Effector memory CD8-positive, alpha-beta T cell (primary cell): Measurements from ENCODE around the gene S1PR4.
"Not testable (repeated sequence)": the region's sequence is repeated elsewhere in the genome, so short reads cannot be mapped to it uniquely, and the experiment has no call there.

Experiments used
- ATAC-seq: fragments of 150-1000 bp; cut with Tn5 transposase; replicated peaks from 2 replicates; pipeline ENCODE4 v1.10.0; 2021; ENCODE audit warnings: mild to moderate bottlenecking, moderate library complexity
- DNase-seq, 3 experiments: peaks; one replicate each; pipeline ENCODE4 v3.0.0; 2021
- H3K27ac Mint-ChIP-seq, 2 donors: one replicate each; pipeline ENCODE4 v1.8.0; 2022; ENCODE audit warnings: mild to moderate bottlenecking in 2 of 2, mixed read lengths in 2 of 2, moderate library complexity in 2 of 2
- H3K27me3 Mint-ChIP-seq, 2 donors: one replicate each; pipeline ENCODE4 v1.8.0; 2022; ENCODE audit warnings: mixed read lengths in 2 of 2
- H3K36me3 Mint-ChIP-seq: one replicate; pipeline ENCODE4 v1.8.0; 2022; ENCODE audit warnings: mild to moderate bottlenecking, moderate library complexity, mixed read lengths; ENCODE audit not compliant: insufficient read depth
- H3K4me1 Mint-ChIP-seq, 2 donors: one replicate each; pipeline ENCODE4 v1.8.0; 2022; ENCODE audit warnings: low read depth in 2 of 2, mixed read lengths in 2 of 2
- H3K4me3 Mint-ChIP-seq, 2 donors: one replicate each; pipeline ENCODE4 v1.8.0; 2022; ENCODE audit warnings: mild to moderate bottlenecking in 2 of 2, mixed read lengths in 2 of 2, moderate library complexity in 2 of 2
- H3K9me3 Mint-ChIP-seq, 2 donors: one replicate each; pipeline ENCODE4 v1.8.0; 2022; ENCODE audit warnings: mixed read lengths in 2 of 2

The S1PR4 gene

GRCh38 chr19:3145909-3146676, 32.5 kb upstream of the S1PR4 start:
- Mint-ChIP-seq H3K27me3 (no peaks in the 10 kb centered on the region), H3K4me3 (no peak overlapping the region), H3K9me3 (no peaks in the 10 kb centered on the region), H3K27ac (peak overlapping the region; percentile 10 to 71), H3K36me3 (no peaks in the 10 kb centered on the region), H3K4me1 (peaks cover 6 to 20% of the 10 kb centered on the region in 2 donors)
- DNase-seq (no peak), ATAC-seq (no peak)

DNA sequence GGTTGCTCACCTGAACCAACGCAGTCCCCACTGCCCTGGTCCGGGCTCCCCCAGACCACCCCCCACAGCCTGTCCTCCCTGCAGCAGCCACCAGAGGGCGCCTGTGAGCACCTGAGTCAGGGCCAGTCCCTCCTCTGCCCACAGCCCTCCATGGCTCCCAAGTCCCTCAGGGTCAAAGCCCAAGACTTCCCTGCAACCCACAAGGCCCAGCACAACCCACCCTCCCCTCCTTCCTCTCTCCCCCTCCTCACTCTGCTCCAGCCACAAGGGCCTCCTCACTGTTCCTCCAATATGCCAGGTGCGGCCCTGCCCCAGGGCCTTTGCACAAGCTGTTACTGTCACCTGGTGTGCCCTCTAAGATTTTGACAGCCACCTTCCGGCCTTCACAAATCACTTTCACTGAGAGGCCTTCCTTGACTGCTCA, 31.9 kb upstream of the S1PR4 start:
- peak; percentile 68 for ATAC-seq
- peak overlapping the region in 1 of 2 donors; percentile 71 for H3K27ac Mint-ChIP-seq
- peak; percentile 68 to 70 (median 70) for DNase-seq
- H3K4me3 Mint-ChIP-seq = no peak overlapping the region
- H3K27me3 Mint-ChIP-seq = no peaks in the 10 kb centered on the region
- H3K4me1 Mint-ChIP-seq = peaks cover 6 to 18% of the 10 kb centered on the region in 2 donors
- H3K9me3 Mint-ChIP-seq = no peaks in the 10 kb centered on the region
- H3K36me3 Mint-ChIP-seq = no peaks in the 10 kb centered on the region

- Mint-ChIP-seq H3K9me3 (no peaks in the 10 kb centered on the region), H3K4me1 (peaks cover 6 to 10% of the 10 kb centered on the region in 2 donors), H3K27ac (peak overlapping the region in 1 of 2 donors; percentile 62), H3K36me3 (no peaks in the 10 kb centered on the region), H3K27me3 (no peaks in the 10 kb centered on the region), H3K4me3 (no peak overlapping the region)
- DNase-seq (no peak), ATAC-seq (no peak)
These were observed 30.1 kb upstream of the S1PR4 start for GRCh38 chr19:3148503-3148902.

DNA sequence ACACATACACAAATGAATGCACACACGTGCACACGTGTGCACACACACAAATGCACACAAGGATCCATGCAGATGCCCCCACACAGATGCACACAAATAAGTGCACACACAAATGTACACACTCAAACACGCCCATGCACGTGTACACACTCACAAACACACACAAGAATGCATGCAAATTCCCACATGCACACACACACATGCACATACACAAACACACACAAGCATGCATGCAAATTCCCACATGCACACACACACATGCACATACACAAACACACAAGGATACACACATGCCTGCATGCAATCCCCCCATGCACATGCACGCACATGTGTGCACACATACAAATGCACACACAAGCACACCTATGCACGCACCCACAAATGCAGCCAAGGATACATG, 29.5 kb upstream of the S1PR4 start:
- DNase-seq (no peak), ATAC-seq (no peak)
- H3K27ac Mint-ChIP-seq = peak overlapping the region in 1 of 2 donors; percentile 45
- H3K36me3 Mint-ChIP-seq = no peaks in the 10 kb centered on the region
- H3K4me3 Mint-ChIP-seq = no peak overlapping the region
- H3K4me1 Mint-ChIP-seq = peaks cover 6 to 10% of the 10 kb centered on the region in 2 donors
- H3K9me3 Mint-ChIP-seq = no peaks in the 10 kb centered on the region
- H3K27me3 Mint-ChIP-seq = no peaks in the 10 kb centered on the region

DNA sequence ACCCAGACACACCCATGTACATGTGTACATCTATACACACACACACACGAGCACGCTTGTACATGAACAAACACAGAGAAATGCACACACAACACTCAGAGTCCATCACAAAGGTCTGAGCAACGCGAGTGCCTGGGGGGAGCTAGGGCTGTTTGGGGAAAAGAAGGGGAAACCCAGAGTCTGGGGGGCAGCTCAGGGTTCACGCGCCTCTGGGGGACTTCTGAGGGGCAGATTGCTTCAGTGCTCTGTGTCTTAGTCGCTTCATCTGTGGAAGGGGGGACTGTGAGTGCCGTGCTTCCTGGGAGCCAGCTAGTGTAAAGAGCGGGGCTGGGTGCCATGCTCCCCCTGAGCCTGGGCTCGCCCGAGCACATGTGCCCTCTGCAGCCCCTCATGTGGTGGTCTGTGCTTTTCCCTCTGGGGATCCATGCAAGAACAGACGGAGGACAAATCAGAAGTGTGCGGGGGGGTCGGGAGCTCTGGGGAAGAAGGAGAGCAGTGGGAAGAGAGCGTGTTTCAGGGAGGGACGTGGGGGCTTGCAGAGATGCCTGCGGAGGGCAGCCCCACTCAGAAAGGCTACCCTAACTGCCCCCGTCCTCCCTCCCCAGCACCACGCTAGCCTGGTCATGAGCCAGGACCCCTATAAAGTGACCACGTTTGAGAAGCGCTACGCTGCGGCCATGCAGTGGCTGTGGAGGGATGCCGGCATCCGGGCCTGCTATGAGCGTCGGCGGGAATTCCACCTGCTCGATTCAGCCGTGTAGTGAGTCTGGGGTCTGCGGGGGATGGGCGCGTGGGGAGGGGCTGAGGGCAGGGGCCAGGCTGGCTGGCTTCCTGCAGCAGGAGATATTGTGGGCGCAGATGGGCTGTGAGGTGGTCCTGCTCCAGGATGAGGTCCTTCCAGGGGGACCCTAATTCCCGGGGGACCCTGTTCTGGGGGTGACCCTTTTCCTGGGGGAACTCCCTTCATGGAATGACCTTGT, 28.8 kb upstream of the S1PR4 start:
- H3K27me3 Mint-ChIP-seq = no peaks in the 10 kb centered on the region
- peaks cover 6 to 10% of the 10 kb centered on the region in 2 donors for H3K4me1 Mint-ChIP-seq
- no peak for DNase-seq
- H3K4me3 Mint-ChIP-seq = no peak overlapping the region
- no peaks in the 10 kb centered on the region for H3K36me3 Mint-ChIP-seq
- no peak for ATAC-seq
- H3K9me3 Mint-ChIP-seq = no peaks in the 10 kb centered on the region
- peak overlapping the region in 1 of 2 donors; percentile 45 for H3K27ac Mint-ChIP-seq

GRCh38 chr19:3150739-3151329, 27.7 kb upstream of the S1PR4 start:
- ATAC-seq (no peak), DNase-seq (no peak)
- Mint-ChIP-seq H3K27me3 (no peaks in the 10 kb centered on the region), H3K27ac (no peak overlapping the region), H3K4me1 (peaks cover 6 to 13% of the 10 kb centered on the region in 2 donors), H3K36me3 (peaks cover 3% of the 10 kb centered on the region), H3K4me3 (no peak overlapping the region), H3K9me3 (peaks cover 0 to 1% of the 10 kb centered on the region in 2 donors)

- peaks cover 5 to 13% of the 10 kb centered on the region in 2 donors for H3K4me1 Mint-ChIP-seq
- H3K27ac Mint-ChIP-seq = no peak overlapping the region
- H3K36me3 Mint-ChIP-seq = peaks cover 3% of the 10 kb centered on the region
- DNase-seq (no peak), ATAC-seq (no peak)
- H3K4me3 Mint-ChIP-seq = no peak overlapping the region
- no peaks in the 10 kb centered on the region for H3K27me3 Mint-ChIP-seq
- H3K9me3 Mint-ChIP-seq = peaks cover 0 to 1% of the 10 kb centered on the region in 2 donors
These were observed 26.8 kb upstream of the S1PR4 start for GRCh38 chr19:3151563-3152418.

DNA sequence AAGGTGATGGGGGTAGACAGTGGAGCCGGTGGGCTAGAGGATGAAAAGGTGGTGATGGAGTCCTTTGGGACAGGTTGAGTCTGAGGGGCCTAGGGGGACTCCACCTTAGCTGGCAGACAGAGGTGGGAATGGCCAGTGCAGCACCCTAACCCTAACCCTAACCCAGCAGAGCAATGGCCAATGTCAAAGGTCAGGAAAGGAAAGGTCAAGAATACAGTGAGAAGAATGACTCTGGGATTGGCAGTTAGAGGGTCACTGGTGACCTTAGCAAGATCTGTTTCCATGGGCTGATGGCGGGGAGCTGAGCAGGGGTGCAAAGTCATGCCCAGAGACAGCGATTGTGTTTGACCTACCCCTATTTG, 26.2 kb upstream of the S1PR4 start:
- no peaks in the 10 kb centered on the region for H3K27me3 Mint-ChIP-seq
- no peak overlapping the region for H3K27ac Mint-ChIP-seq
- peaks cover 3% of the 10 kb centered on the region for H3K36me3 Mint-ChIP-seq
- ATAC-seq (no peak), DNase-seq (no peak)
- no peak overlapping the region for H3K4me3 Mint-ChIP-seq
- peaks cover 0 to 1% of the 10 kb centered on the region in 2 donors for H3K9me3 Mint-ChIP-seq
- H3K4me1 Mint-ChIP-seq = peaks cover 3 to 13% of the 10 kb centered on the region in 2 donors

GRCh38 chr19:3153286-3154230, 25.0 kb upstream of the S1PR4 start:
- Mint-ChIP-seq H3K9me3 (peaks cover 0 to 1% of the 10 kb centered on the region in 2 donors), H3K36me3 (peaks cover 3% of the 10 kb centered on the region), H3K4me1 (peaks cover 3 to 15% of the 10 kb centered on the region in 2 donors), H3K27me3 (no peaks in the 10 kb centered on the region), H3K27ac (no peak overlapping the region), H3K4me3 (no peak overlapping the region)
- no peak for ATAC-seq
- no peak for DNase-seq

GRCh38 chr19:3154447-3154846, 24.1 kb upstream of the S1PR4 start:
- not testable (repeated sequence) for ATAC-seq, H3K27ac Mint-ChIP-seq, DNase-seq, H3K27me3 Mint-ChIP-seq, H3K4me3 Mint-ChIP-seq, H3K9me3 Mint-ChIP-seq, H3K36me3 Mint-ChIP-seq
- peaks cover 3 to 12% of the 10 kb centered on the region in 2 donors for H3K4me1 Mint-ChIP-seq

GRCh38 chr19:3154957-3155736, 23.4 kb upstream of the S1PR4 start:
- no peak overlapping the region for H3K27ac Mint-ChIP-seq
- H3K4me3 Mint-ChIP-seq = no peak overlapping the region
- peak; percentile 53 to 71 (median 70) for DNase-seq

More at GRCh38 chr19:3154957-3155736, 23.4 kb upstream of the S1PR4 start:
- ATAC-seq = peak; percentile 95
- H3K27me3 Mint-ChIP-seq = no peaks in the 10 kb centered on the region
- H3K9me3 Mint-ChIP-seq = peaks cover 0 to 2% of the 10 kb centered on the region in 2 donors
- H3K36me3 Mint-ChIP-seq = peaks cover 7% of the 10 kb centered on the region
- H3K4me1 Mint-ChIP-seq = peaks cover 3 to 9% of the 10 kb centered on the region in 2 donors
